ENCODE data around the gene CYTH1.

CYTH1 gene, protein sequence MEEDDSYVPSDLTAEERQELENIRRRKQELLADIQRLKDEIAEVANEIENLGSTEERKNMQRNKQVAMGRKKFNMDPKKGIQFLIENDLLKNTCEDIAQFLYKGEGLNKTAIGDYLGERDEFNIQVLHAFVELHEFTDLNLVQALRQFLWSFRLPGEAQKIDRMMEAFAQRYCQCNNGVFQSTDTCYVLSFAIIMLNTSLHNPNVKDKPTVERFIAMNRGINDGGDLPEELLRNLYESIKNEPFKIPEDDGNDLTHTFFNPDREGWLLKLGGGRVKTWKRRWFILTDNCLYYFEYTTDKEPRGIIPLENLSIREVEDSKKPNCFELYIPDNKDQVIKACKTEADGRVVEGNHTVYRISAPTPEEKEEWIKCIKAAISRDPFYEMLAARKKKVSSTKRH

DNA sequence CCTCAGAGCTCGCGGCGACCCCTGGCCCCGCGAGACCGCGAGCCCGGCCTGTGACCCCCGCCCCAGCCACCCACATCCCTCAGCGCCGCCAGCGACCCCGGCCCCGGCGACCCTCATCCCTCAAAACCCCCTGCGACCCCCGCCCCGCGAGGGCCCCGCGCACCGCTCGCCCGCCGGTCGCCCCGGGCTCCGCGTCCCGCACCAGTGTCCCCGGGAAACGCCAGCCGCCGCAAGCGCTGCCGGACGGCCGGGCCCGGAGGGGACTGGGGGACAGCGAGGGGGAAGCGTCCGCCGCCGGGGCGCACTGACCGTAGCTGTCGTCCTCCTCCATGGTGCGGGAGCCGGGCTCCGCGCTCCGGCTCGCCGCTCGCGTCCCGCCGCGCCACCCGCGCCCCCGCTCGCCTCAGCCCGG lies at the start of gene CYTH1:
CYTH1 (minus strand) TSS at position 381 of the 412 bp plus-strand sequence; CDS start at position 331, 50 bp downstream.
- DNase-seq, result no peak

DNA sequence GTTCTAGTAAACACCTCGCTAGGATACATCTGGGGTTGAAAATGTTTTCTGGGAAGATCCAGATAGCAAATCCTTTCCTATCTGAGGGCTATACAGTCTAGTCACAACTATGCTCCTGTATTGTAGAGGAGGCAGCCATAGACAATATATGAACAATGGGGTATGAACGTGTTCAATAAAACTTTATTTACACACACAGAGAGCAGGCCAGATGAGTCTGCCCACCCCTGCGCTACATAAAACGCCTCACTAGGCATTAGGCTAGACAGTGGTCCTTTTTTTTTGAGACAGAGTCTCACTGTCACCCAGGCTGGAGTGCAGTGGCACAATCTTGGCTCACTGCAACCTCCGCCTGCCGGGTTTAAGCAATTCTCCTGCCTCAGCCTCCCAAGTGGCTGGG lies 47.4 kb upstream of the CYTH1 start:
- no peak for DNase-seq

DNA sequence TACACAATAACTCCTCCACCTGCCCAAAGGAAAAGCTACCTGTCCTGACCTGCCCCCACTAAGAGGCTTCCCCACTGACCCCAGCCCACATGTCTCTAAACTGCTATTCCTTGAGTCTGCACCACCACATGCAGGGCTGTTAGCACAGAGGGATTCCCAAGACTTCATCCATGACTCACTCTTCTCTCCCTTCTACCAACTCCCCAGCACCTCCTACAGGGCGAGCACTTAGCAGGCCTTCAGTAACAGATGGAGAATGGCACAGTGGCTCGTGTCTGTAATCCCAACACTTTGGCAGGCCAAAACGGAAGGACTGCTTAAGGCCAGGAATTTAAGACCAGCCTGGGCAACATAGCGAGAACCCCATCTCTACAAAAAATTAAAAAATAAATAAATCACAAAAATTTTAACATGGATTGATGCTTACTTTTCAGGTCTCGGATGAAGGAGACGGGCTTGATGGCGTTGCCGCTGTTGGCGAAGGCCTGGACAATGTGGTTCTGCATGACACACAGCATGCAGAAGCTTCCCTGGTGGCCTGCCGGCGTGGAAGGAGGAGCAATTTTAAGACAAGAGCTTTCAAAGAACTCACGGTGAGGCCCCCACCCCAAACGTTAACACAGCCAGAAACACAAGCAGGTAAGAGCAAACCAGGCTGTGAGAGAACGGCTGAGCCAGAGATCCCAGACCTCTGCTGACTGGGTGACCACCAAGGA lies 46.6 kb upstream of the CYTH1 start:
- no peak for DNase-seq

DNA sequence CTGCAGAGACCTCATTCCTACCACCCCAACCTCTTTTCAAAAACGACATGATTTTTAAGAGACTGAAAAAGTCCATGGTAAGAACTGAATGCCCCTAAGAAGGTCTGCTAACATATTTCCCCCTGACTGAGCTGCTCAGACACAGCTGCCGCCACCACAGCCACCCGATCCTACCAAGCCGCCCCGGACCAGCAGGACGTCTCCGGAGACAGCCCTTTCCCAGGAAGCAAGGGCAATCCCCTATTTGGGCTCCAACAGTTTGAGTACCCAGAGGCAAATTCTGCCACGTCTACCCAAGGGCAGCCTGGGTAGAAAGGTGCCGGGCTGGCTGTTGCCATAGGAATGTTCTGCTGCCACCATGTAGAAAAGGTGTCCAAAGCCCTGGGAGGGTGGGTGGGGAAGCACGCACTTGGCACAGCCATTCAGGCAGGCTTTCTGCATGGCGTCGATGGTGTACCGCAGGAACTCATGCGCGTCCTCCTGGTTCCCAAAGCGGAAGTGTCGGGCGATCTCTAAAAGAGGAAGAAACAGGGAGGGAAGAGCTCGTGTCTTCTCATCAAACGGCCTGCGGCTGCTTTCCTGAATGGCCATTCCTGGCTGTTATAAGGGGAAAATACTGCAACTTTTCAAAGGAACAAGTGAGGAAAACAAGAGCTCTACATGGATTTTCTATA lies 44.9 kb upstream of the CYTH1 start:
- DNase-seq, result no peak

DNA sequence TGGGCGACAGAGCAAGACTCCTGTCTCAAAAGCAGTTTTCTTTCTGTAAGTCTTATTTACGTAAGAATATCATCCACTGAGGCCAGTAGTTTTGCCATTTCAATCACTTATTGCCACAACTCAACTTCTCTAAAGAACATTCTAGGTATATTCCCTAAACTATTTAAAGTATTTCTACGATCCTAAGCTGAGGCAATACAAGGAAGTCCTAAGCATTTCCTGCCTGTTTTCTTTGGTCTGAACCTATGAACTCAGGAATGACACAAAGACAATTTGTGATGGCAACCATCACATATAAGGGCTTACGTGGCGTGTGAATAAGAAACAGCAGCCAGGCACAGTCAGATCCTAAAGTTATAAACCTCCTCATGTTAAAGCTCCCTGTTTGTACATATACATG lies 44.3 kb upstream of the CYTH1 start:
- DNase-seq, result no peak

DNA sequence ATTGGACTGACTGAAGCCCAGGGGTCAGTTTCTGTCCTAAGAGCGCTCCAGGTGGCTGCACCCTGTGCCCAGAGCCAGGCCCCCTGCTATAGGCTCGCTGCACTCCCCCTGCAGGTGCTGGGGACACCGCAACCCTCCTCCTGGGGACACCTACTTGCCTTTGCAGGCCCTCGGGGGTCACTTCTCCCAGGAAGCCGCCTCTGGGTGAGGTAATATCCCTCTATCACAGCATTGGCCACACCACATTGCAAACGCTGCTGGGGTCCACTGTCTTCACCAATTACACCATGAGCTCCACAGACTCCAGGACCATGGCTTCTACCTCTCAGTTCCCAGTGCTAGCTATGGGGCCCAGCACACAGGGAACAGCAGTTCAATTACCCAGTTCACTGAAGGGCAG lies 43.6 kb upstream of the CYTH1 start:
- DNase-seq, result no peak

DNA sequence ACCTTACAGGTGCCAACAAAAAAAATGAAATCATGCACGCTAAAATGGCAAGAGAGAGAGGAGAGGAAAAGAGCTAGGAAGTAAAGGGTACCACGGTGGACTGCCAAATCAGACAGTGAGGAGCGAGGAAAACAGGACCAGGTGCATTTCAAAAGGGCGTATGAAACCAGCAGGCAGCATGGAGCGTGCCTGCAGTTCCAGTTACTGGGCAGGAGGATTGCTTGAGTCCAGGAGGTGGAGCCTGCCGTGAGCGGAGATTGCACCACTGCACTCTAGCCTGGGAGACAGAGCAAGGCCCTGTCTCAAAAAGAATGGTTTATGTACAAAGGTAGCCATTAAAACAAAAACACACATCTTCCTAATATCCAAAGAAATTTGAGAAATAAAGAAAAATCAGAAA lies 42.2 kb upstream of the CYTH1 start:
- no peak for DNase-seq

DNA sequence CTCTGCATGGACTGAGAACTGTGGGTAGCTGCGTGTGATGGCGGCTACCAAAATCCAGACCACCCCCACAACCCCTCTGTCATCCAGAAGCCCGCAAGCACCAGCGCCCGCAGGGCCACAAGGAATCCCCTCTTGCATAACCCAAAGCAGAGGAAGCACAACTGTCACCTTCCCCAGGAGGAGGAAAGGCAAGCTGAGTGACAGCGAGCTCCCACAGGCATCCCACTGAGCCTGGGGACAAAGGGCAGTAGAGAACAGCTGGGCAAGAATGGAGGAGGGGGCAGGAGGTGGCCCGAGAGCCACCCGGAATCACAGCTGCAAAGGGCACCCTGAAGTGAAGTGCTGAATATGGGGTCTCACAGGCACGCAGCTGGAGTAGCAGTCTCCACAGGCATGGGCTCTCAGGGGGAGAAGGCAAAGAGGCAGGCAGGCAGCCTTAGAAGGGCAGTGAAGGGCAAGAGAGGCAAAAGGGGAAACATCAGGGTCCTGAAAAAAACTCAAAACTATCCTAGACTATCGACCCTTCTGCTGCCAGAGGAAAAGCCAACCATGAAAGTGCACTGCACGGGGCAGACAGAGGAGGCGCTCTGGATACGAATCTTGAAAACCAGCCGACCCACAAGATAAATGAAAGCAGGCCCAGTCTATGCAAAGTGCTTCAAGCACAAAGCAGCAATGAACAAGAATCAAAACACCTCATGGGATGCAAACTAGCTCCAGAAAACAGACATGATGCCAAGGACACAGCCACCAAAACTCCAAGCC lies 41.4 kb upstream of the CYTH1 start:
- DNase-seq, result no peak

DNA sequence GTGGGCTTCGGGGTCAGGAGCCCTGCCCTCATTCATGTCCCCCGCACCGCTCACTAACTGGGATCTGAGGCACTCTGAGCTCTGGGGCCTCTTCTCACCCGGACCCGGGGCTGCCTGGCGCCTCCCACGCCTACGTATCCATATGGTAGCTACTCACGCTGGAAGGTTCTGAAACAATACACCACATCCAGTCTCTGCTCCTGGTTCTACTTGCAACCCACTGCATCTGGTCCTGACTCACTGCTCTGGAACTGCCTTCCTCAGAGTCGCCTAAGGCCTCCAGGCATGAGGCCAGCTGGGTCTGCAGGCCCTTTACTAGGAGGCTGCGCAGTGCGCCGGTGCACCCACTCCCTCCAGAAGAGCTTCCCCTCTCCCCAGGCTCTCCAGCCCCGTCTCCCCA lies 40.5 kb upstream of the CYTH1 start:
- DNase-seq, result no peak

DNA sequence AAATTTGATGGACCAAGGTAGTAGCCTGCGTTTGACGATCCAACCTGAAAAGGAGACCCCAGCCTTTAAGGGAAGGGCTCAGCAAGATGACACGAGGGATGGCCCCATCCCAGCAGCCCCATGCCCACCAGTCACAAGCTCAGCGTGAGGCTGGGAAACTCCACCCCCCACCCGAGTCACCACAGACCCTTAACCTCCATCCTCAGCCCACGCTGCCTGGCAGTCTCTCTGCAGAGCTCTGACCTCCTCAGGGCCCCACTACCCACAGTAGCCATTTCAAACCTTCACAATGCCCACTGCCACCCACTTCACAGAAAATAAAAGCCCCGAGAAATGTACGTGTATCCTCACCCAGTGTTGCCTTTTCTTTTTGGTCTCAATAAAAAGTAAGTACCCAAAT lies 39.9 kb upstream of the CYTH1 start:
- no peak for DNase-seq

DNA sequence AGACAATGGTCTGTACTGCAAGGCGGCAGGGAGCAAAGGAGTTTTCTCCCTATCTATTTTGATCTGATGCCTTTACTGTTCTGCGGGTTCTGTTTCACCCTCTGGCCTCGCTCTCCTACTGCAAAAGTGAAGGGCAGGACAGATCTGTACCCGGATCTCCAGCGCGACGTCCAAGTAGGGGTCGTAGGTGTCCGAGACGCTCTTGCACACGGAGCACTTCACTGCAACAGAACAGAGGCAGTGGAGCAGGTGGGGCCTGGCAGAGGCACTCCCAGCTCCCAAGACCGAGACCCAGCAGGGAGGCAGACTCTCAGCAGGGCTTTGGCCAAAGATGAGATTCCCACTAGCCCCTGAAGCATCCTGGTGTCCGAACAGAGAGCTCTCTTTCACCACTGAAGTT lies 38.8 kb upstream of the CYTH1 start:
- no peak for DNase-seq

DNA sequence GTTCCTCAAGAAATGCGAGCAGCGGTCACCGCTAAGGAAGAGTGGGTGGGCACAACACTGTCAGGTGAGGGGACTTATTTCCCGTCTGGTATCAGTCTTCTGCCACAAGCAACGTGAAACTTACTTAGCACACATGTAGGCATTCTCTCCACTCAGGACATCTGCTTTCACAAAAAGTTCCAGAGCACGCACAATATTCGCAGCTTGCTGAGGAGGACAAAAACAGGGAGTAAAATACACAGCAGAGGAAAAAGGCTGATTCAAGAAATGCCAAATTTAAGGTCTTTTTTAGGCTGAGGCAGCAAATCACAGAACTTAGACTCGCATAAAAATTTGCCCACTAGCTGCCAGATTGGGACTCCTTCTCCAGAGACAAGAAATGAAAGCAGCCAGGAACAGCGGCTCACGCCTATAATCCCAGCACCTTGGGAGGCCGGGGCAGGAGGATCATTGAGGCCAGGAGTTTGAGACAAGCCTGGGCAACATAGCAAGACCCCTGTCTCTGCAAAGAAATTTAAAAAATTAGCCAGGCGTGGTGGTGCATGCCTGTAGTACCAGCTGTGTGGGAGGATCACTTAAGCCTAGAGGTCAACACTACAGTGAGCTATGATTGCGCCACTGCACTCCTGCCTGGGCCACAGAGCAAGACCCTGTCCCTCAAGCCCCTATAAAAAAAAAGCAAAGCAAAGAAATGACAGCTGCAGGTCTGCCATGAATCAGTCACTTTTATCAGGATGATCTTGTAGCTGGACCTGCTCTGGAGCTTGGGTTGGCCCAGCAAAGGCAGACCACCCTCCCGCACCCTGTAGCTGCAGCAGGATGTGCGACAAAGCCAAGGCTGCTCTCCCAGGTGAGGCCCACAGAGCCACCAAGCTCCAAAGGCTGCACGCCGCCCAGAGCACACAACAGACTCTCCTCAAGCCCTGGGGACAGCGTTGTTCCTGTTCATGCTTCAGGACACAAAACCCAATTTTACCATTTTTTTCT lies 38.0 kb upstream of the CYTH1 start:
- DNase-seq, result no peak

DNA sequence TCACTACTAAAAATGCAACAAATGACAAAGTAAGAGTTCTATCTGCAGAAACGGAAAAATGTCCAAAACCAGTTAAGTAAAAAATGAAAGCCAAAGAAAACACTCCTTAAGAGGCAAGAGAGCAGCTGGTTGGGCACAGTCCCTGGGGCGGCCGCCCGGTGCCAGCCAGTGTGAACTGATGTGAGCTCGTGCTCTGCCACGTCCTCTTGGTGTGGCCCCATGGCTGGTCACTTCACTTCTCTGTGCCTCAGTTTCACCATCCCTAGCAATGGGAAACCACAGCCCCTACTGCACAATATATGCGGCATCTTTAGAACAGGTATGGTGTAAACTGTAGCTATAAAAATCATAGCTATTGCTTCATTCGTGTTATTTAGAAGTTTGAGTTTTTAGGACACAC lies 37.3 kb upstream of the CYTH1 start:
- DNase-seq, result no peak

DNA sequence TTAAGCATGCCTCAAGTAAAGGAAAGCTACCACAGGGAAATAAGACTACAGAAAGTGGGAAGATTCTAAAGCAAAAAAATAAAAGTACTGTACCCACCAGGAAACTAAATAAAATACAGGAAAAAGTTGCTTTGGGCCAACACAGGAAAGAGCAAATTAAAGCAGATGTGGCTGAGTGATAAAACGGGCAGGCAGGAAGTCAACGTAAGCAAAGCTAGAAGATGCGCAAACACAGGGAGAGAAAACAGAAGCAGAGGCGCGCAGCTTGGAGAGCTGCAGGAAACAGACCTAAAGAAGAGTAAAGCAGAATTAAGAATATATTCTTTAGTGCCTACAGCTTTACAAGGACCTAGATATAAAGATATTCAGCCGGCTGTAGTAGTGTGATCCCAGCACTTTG lies 36.9 kb upstream of the CYTH1 start:
- DNase-seq, result no peak

DNA sequence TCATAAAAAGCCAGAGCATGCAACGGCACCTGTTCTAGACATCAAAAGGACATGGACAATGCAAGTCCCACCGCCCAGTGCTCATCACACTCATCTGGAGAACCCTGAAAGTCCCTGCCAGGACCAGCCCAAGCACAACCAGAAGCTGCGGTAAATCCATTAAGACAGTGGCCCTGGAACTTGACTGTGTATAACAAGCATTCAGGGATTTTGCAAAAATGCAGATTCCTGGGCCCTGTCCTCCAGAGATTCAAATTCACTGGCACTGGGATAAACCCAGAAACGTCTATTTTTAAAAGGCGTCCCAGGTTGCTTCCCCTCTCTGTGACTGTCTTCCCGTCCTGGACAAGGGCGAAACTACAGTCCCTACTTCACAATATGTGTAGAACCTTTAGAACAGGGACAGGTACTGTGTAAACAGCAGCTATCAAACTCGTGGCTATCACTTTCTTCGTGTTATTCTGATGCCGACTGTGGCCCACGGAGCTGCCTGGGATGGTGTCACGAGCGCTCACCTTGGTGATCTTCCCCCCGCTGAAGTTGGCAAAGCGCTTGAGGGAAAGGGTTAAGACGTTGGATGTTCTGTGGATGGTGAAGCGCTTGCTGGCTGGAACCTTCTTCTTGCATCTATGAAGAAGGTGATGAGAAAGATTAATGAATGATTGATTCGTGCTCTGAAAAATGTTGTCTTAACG lies 36.2 kb upstream of the CYTH1 start:
- no peak for DNase-seq

DNA sequence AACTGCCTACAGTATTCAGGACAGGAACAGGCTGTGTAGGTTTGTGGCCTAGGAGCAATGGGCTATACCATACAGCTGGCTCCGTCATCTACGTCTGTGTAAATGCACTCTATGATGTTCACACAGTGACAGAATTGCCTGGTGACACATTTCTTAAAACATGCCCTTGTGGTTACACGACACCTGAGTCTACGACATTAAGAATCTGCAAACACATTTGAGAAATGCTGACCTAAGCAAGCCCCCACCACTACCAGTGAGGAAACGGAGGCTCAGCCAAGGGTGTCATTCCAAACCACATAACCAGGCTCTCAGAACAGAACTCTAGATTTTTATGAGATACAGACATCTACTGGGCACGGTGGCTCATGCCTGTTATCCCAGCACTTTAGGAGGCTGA lies 35.0 kb upstream of the CYTH1 start:
- DNase-seq, result no peak

DNA sequence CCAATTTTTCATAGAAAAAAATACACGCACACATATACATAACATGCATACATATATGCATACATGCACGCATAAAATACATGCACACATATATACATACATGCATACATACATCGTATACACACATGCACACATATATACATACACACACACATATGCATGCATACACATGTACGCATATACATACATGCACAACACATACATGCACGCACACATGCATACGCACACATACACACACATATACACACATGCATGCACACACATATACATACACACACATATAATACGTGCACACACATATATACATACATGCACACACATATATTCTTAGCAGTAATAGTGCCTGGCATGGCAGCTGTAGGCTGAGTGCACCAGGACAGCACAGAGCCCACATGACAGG lies 33.6 kb upstream of the CYTH1 start:
- no peak for DNase-seq

DNA sequence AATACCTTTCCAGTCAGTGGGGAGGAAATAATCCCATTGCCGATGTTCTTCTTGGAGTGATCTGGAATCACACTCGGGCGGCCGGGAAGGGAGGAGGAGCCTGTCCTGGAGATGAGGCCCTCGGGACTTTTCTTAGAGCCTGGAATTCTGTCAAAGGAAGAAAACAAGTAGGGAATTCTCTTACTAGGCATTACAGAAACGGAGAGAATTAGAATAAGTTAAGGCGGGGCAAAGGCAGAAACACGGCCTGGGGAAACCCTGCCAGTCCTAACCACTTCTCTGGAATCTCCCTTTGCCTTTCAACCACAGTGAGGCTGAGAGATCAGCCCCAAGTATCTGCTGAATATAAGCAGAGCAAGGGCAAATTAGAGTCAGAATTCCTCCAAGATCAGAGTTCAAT lies 30.8 kb upstream of the CYTH1 start:
- no peak for DNase-seq

DNA sequence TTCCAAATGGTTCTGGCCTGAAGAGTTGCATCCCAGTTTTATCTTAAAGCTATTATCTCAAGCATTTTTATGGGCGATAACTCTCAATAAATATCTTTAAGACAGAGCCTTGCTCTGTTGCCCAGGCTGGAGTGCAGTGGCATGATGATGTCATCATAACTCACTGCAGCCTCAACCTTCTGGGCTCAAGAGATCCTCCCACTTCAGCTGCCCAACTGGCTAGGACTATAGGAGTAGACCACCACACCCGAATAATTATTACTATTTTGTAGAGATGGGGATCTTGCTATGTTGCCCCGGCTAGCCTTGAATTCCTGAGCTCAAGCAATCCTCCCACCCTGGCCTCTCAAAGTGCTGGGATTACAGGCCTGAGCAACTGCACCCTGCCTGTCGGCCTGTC lies 26.1 kb upstream of the CYTH1 start:
- DNase-seq, result no peak

DNA sequence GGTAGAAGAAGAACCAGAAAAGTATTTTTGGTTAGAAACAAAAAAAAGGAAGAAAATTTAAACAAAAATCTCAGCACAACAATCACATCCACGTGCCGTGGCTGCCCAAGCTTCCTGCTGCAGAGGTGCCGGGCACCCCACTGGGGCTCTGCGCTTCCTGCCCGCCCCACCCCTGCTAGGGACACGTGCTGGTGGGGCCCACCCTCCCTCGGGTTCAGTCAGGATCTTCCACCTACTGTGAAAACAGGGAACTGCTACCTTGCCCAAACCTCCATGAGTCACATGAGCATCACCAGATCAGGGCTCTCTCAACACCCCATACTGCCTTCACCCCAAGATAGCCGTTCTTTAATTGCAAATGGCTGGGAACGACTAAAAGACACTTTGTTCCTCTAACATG lies 24.4 kb upstream of the CYTH1 start:
- no peak for DNase-seq

DNA sequence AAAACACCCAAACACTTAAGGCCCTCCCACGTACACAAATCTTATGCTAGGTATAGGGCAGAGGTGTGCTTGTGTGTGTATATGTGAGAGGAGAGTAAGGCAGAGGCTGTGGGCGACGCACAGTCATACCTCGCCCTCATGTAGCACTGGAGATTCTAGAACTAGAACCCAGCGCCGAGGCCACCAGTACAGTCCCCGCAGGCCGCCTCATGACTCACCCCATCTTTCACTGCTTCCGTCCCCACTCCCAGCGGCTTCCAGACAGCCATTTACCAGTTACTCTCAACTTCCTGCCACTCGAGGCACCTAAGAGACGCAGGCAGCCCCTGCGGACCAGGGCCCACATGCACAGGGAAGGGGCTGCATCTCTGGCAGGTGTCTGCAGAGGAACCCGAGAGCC lies 23.2 kb upstream of the CYTH1 start:
- no peak for DNase-seq
